Hematopoietic multipotent progenitor cell treated with erythropoietin and hydrocortisone succinate and interleukin-3 and kit ligand, for 8 days (in vitro differentiated cells): ENCODE data around the gene ETV3.
A peak's percentile ranks its signal among the peaks of the same experiment; 100 is the strongest.

Source experiments
- DNase-seq: peaks from one replicate; pipeline ENCODE4 v3.0.0-alpha.2; 2015

ETV3 gene

GRCh38 chr1:157137408-157138219 lies 581 bp downstream of the ETV3 start:
- DNase-seq = peak; percentile 19

- no peak for DNase-seq
Measured at GRCh38 chr1:157137046-157137407, 1.2 kb downstream of the ETV3 start.

DNA sequence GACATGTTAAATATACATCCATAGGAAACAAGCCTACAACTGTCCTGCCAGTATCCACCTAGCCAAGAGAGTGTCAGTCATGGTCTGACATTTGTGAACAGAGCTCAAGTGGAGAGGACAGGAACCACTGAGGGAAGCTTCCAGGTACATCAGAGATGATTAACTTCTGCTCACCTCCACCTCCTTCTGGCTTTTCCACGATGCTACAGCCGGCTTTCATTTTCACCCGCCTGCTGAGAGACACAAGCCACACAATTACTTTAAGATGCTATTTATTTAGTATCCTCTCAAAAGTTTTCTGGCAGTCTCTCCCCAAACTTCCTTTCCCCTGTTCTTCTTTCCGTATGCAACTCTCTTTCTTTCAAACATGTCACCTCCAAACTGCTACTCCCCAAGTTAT lies 2.1 kb downstream of the ETV3 start:
- no peak for DNase-seq

DNA sequence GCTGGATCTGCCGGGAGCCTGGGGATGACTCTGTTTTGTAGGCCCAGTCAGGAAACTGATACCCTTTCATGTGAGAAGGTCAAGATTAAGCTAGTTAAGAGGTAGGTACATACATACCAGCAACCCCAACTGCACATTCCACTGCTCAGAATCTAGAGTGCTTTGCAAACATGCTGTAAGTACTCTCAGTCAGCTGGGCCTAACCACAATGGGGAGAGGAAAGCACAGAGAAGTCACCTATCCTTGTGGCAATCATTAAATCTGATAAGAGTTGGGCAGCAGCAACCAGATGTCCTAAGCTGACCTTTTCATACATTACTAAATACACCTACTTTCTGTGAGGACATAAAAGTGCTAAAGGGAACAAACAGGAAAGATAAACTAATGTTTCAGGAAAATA lies 2.5 kb downstream of the ETV3 start:
- DNase-seq = peak; percentile 23

GRCh38 chr1:157135070-157135469 lies 3.1 kb downstream of the ETV3 start:
- no peak for DNase-seq

DNA sequence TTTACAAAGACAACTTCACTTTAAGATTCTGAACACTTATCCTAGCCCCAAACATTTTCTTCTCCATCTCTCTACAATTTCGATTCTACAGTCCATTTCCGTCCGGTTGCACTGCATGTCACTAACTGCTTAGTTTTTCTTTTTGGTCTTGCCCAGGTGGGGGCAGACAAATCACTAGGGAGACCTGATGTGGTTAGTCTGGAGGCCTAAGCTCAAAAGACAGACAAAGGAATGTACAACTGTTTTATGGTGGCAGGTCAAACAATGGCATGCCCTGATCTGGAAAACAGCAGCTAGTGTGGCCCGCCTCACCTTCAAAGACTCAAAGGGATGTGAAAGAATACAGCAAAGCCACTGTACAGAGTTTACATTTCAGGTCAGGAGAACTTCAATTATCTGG lies 3.8 kb downstream of the ETV3 start:
- no peak for DNase-seq

GRCh38 chr1:157133426-157133825 lies 4.8 kb downstream of the ETV3 start:
- DNase-seq = no peak

GRCh38 chr1:157132616-157133167 lies 5.5 kb downstream of the ETV3 start:
- peak; percentile 62 for DNase-seq

DNA sequence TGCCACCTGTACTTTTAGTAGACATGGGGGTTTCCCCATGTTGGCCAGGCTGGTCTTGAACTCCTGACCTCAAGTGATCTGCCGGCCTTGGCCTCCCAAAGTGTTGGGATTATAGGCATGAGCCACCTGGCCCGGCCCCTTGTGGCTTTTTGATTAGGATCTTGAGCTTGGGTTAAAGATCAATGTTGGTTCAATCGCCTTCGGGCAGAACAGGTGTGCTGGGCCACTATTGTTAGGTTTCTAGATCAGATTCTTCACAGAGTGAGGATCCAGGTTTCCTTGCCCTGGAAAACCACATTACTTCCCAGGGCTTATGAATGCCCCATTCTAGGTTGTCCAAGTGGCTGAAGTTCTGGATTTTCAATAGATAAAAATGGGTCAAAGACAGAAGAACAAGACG lies 6.1 kb downstream of the ETV3 start:
- no peak for DNase-seq

DNA sequence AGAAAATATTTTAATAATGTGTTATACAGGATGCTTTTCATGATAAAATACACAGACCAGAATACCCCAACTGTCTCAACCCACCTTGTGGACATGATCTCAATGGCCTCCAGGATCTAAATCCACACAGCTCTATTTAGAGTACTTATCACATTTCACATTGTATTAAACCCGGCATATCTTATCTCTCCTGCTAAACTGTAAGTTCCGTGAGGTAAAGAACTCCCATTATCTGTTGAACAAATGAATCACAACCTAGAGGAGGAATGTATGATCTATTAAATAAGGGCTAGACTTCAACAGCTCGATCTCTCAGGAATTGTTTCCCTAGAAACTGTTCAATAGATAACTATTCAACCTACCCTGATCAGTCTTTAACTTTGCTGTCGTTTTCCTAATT lies 6.9 kb downstream of the ETV3 start:
- DNase-seq = peak; percentile 42

GRCh38 chr1:157124855-157125254 lies 13.3 kb downstream of the ETV3 start:
- peak; percentile 42 for DNase-seq

DNA sequence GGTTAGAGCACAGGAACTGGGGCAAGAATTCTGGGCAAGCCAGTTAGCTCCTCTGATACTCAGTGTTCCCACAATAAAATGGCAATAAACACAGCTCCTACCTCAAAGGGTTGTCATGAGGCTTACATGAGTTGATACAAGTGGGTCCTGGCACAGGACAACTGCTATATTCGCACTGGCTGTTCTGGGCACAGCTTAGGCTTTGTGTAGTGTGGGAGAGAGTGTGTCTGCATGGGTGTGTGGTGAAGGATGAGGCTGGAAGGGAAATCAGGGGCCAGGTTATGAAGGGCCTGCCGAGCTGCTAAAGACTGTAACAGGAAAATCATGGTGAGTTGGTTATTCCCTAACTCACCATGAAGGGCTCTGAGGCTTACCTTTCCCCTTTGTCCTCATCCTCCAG lies 18.7 kb downstream of the ETV3 start:
- DNase-seq = no peak

GRCh38 chr1:157119008-157119407 lies 19.2 kb downstream of the ETV3 start:
- DNase-seq = no peak

GRCh38 chr1:157117527-157118057 lies 20.6 kb downstream of the ETV3 start:
- DNase-seq = no peak

DNA sequence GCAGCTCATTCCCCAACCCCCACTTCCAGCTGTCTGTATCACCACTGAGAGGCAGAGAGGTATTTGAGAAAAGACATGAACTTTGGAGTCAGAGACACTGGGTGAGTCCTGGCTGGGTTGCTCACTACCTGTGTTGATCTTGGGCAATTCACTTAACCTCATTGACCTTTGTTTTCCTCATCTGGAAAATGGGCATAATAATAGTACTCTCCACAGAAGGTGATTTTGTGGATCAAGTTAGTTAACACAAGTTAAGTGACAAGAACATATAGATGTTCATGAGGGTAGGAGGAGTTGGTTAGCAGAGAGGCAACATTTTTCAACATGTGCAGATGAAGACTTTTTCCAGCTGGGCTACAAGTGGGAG lies 21.5 kb downstream of the ETV3 start:
- DNase-seq = no peak

- DNase-seq = no peak
Measured at GRCh38 chr1:157115851-157116736, 22.1 kb downstream of the ETV3 start.

DNA sequence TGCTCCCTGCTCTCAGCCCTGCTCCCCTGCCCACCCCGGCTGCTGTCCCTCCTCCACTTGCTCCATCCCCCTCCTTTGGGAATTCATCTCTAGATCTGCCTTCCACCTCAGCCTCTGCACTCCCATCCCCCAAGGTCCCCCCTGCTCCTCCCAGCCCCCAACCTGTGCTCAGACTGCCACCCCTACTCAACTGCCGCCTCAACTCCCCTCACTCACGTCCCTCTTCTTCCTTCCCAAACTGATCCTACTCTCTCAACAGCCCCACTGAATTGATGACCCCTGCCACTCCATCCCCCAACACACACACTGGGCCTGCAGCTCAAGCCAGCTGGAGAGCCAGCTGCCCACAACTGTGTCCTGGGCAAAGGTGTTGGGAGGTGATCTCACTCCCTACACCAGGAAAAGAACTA lies 22.8 kb downstream of the ETV3 start:
- no peak for DNase-seq

DNA sequence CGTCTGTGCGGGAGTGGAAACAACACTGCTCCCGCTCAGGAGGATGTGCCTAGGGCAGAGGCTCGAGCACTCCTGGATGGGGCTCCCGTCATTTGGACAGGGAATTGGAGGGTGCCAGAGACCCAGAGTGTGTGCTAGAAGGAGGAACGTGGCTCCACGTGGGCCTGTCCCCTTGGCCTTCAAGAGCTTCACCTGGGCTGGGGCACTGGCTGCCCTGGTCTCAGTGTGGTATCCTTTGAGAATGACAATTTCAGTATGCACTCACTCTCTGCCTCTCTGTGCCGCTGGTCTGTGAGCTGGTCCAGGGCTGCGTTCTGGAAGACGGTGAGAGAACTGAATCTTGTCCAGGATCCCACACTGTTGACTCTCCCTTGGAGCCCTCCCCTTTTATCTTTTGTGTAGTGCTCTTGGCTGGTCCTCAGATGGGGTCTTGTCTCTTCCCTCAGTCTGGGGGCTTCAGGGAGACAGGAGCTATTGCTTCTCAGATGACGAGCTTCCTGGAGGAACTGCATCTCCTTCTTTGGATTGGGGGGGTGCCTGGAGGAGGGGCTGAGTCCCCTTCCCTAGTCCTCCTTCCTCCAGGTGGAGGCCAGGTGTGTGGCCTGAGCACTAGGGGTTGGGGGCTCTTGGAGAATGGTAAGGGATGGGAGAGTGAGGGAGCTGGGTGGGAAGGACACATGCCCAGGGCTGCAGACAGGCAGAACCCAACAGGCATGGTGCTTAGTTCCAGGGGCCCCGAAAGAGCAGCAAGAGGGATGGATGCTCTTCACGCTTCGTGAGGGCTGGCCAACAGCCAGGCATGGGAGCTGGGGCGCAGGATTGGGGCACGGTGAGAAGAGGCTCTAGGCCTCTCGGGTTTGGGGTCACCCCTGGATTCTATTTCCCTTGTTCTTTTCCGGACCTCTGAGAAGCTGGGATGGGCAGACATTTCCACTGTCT lies 23.7 kb downstream of the ETV3 start:
- no peak for DNase-seq

DNA sequence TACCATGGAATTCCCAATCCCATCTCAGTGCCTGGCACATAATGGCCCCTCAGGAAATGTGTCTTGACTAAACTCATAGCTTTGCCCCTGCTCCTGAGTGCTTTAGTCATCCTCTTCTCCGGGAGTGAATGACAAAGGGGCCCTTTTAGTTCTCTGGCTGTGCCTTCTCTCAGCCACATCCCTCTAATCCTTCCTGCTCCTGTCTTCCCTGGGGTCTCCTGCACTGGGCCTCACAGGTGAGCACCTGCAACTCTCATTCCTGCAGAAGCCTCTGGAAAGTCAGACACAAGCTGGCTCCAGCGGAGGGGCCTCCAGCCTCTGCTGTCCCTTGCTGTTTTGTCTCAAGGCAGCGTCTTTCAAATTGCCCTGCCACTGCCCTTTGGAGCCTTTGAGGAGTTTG lies 24.6 kb downstream of the ETV3 start:
- no peak for DNase-seq

- no peak for DNase-seq
Measured at GRCh38 chr1:157113106-157113505, 25.1 kb downstream of the ETV3 start.

DNA sequence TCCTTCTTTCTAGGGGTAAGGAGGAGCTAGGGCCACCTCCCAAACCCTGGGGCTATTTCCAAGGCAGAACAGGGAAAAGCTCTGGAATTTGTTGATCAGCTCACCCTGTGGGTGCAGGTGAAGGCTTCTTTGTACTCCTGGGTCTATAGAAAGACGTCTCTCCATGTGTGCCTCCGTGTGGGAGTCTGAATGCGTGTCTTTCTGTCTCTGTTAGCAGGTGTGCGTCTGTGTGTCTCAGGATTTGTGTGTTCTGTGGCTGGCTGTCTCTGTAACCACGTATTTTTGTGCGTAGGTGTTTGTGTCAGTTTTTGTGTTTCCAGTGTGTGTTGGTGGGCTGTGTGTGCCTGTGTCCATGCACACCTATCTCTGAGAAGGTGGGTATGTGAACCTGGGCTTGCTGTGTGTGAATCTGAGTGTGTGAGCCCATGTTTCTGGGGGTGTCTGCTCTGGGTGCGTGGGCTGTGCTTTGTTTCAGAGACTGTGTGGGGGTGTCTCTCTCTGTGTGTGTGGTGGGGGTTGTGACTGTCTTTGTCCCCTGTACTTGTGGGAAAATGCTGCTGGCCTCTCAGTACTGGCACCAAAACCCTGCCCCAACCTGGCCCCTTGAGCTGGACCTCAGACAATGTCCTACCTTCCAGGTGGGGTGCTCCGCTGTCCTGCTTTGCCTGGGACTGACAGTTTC lies 25.9 kb downstream of the ETV3 start:
- DNase-seq = no peak
